ENCODE measurements around the gene FANCD2OS.
"Not testable (repeated sequence)": the region's sequence is repeated elsewhere in the genome, so short reads cannot be mapped to it uniquely, and the experiment has no call there.

FANCD2OS gene, protein sequence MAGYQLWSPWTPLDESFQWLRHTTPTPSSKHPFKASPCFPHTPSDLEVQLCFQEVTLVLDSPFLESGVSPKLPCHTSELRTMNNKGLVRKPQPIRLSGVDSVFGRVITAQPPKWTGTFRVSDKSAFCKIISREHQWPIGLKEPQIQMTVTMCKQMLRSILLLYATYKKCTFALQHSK

DNA sequence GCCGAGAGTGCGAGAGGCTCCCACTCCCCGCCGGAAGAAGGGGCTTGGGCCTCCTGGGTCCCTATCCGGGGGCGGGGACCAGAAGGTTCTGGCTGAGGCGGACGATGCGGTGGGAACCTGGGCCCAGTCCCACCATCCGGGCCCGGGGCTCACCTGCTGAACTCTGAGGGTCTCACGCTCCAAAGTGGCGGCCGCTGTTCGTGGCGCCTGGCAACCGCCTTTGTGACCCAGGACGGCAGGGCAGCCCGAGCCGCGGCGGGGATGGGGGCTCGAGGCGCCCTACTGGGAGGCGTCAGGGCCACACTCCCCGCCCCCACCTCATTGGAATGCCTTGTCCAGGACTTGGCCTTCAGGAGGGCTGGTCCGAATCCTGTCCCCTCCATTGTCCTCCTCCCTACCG, at the start of gene FANCD2OS:
Gene FANCD2OS (minus strand): TSS at position 165 of the 400 bp plus-strand sequence. CDS start 3,481 bp downstream, outside the sequence.
- no peak for DNase-seq

- DNase-seq, result no peak
These were observed 49.0 kb upstream of the FANCD2OS start for GRCh38 chr3:10157031-10157430.

DNA sequence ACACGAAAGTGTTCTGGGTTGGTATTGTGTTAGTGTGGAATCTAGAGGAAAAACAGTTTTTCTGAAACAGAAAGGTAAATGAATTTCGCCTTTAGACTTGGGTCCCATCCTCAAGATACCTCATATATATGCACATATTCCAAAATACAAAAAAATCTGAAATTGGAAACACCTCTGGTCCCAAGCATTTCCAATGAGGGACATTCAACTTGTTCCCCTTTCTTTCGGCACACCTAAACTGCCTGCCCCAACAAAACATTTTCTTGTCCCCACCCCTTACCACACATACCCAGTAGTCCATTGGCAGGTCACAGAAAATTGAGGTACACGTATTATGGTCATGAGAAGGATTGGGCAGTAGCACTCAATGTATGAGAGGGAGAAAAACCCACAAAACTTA, 47.6 kb upstream of the FANCD2OS start:
- no peak for DNase-seq

- no peak for DNase-seq
These were observed 47.0 kb upstream of the FANCD2OS start for GRCh38 chr3:10155123-10155472.

DNA sequence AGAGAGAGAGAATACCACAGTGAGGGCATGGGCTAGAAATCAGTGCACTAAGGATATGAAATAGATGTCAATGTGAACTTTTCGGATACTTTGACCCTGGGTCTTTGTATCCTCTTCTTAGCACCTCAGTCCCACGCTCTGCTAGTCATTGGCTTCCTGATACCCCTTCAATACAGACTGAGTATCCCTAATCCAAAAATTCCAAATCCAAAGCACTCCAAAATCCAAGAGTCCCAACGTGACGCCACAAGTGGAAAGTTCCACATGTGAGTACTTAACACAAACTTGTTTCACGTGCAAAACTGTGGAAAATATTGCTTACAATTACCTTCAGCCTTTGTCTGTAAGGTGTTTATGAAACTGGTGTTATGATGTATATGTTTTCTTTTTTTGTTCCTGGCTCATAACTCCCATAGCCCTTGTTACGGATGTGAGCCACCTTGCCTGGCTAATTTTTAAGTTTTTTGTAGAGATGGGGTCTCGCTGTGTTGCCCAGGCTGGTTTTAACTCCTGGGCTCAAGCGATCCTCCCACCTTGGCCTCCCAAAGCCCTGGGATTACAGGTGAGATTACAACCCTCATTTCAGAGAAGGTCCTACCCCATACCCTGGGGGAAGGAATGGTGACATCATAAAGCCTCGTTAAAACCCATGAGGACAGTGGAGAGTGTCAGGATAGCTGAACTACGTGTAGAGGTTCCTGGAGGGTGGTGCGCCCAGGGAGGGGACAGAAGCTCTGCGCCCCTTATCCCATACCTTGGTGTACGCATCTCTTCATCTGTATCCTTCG, 46.5 kb upstream of the FANCD2OS start:
- DNase-seq, result no peak

DNA sequence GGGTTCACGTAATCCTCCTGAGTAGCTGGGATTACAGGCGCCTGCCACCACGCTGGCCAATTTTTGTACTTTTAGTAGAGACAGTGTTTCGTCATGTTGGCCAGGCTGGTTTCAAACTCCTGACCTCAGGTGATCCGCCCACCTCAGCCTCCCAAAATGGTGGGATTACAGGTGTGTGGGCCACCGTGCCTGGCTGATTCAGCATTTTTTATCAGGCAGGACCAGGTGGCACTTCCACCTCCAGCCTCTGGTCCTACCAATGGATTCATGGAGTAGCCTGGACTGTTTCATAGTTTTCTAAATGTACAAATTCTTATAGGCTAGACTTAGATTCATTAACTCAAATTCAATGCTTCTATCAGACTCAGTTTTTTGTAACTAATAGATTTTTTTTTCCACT, 42.9 kb upstream of the FANCD2OS start:
- DNase-seq, result no peak

- no peak for DNase-seq
These were observed 41.2 kb upstream of the FANCD2OS start for GRCh38 chr3:10149226-10149625.

- no peak for DNase-seq
These were observed 37.6 kb upstream of the FANCD2OS start for GRCh38 chr3:10145685-10146084.

DNA sequence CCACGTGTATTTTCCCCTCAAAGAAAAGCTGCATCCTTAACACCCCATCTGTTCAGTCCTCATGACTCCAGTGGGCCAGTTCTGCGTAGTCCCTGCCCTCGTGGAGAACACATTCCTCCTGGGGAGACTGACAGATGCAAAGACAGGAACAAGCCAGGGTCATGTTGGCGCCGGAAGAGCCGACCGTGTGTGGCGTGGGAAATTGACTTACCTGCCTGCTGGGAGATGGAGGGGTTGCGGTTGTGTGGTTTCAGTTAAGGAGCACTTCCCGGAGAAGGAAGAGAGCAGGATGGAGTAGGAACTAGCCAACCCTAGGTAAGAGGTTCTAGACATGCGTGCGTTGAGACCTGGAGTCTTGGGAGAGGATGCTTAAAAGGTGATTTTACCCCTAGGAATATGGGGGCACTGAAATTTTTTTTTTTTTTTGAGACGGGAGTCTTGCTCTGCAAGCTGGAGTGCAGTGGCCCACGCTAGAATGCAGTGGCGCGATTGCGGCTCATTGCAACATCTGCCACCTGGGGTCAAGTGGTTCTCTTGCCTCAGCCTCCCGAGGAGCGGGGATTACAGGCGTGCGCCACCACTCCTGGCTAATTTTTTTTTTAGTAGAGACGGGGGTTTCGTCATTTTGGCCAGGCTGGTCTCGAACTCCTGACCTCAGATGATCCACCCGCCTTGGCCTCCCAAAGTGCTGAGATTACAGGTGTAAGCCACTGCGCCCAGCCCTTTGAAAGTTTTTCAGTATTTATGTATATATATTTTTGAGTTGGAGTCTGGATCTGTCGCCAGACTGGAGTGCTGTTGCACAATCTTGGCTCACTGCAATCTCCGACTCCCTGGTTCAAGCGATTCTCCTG, 34.9 kb upstream of the FANCD2OS start:
- no peak for DNase-seq

DNA sequence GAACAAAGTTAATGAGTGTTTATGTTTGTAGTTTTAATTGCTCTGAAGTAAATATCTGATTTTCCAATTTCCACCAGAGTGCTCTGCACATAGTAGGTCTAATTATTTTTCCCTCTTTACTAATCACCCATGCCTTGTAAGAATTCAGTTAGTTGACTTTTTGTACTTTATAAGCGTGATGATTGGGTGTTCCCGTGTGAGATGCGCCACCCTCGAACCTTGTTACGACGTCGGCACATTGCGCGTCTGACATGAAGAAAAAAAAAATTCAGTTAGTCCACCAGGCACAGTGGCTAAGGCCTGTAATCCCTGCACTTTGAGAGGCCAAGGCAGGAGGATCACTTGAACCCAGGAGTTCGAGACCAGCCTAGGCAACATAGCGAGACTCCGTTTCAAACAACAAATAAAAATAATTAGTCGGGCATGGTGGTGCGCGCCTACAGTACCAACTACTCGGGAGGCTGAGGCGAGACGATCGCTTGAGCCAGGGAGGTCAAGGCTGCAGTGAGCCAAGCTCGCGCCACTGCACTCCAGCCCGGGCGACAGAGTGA, 33.0 kb upstream of the FANCD2OS start:
- no peak for DNase-seq

DNA sequence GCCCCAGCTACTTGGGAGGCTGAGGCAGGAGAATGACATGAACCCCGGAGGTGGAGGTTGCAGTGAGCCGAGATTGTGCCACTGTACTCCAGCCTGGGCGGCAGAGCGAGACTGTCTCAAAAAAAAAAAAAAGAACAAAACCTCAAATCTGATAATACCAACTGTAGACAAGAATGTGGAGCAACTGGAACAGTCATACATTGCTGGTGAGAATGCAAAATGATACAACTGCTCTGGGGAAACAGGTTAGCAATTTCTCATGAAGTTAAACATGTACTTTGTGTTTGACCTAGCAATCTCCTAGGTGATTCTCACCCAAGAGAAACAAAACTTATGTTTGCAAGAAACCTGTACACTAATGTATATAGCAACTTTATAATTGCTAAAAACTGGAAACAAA, 29.1 kb upstream of the FANCD2OS start:
- no peak for DNase-seq

- DNase-seq, result no peak
These were observed 28.5 kb upstream of the FANCD2OS start for GRCh38 chr3:10136426-10137005.

GRCh38 chr3:10135872-10136271, 27.8 kb upstream of the FANCD2OS start:
- DNase-seq, result not testable (repeated sequence)

GRCh38 chr3:10122724-10123123, 14.7 kb upstream of the FANCD2OS start:
- DNase-seq, result no peak

- DNase-seq, result no peak
These were observed 13.0 kb upstream of the FANCD2OS start for GRCh38 chr3:10121064-10121463.

DNA sequence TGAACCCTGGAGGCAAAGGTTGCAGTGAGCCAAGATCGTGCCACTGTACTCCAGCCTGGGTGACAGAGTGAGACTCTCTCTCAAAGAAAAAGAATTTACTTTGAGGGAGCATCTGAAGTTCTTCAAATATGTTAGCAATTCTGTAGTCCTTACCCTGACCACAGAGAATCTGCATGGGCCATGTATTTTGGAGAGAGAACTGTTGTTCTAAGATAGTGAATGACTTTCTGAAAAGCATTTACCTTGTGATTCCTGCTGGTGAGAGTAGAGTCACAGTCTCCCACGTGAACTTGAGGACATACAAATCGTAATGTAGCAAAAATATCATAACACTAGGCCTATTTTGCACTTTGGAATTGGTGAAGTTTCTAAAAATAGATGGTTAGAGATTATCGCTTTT, 11.3 kb upstream of the FANCD2OS start:
- no peak for DNase-seq

GRCh38 chr3:10116928-10117327, 8.9 kb upstream of the FANCD2OS start:
- no peak for DNase-seq

DNA sequence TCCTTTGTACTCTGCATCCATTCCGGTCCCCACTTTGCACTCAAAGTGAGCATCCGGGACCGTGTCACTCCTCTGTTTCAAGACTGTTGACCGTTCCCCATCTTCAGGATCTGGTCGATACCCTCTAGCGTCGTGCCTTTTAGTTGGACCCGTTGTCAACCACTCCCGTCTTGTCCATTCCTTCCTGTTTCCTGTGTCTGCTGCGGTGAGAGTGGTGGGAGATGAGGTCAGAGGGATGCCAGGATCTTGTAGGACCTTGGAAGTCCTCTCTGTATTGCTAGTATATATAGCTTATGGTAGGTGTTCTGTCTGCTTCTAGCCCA, 8.0 kb upstream of the FANCD2OS start:
- no peak for DNase-seq

DNA sequence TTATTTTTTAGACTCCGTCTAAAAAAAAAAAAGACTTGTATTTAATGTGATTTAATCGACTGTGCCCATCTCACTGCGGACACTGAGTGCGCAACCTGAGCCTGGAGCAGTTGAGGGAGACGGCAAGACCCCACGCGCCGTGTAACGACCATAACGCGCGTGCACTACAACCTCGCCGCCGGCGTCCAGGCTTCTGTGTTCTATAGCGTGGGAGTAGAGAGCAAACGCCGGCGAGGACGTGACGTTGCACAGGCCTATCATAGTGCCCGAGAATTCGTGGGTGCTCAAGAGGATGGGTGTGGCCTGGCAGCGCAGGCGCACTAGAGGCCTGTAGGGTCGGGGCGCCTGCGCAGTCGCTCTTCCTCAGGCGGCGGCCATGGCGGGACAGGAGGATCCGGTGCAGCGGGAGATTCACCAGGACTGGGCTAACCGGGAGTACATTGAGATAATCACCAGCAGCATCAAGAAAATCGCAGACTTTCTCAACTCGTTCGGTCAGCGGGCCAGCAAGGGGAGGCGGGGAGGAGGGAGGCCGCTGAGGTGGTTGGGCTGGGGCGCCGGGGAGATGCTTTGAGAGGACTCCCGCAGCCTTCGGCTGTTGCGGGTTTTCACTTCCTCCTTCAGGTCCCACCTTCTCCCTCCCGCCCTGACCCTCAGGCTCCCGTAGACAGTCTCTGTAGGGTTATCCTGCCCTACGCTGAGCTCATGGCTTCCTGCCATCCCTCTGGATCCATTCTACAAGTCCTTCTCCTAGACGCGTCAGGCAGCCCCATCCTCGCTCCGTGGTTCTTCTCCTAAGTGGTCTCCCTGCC, 7.5 kb upstream of the FANCD2OS start, which contains the start of gene BRK1:
Gene BRK1 (plus strand): TSS at position 350 of the 812 bp plus-strand sequence. CDS start 27 bp downstream, at position 377.
- DNase-seq, result peak; percentile 92

- DNase-seq, result no peak
These were observed 1.1 kb downstream of the FANCD2OS start for GRCh38 chr3:10106919-10107318.

GRCh38 chr3:10099041-10099440, 9.0 kb downstream of the FANCD2OS start:
- DNase-seq, result no peak

- no peak for DNase-seq
These were observed 14.4 kb downstream of the FANCD2OS start for GRCh38 chr3:10093678-10094077.
